HG03432 (cell line): ENCODE measurements around the gene CREB3L1.
"Not testable (repeated sequence)": the region's sequence is repeated elsewhere in the genome, so short reads cannot be mapped to it uniquely, and the experiment has no call there.

Source experiments
- ATAC-seq: cut with Tn5 transposase; IDR thresholded peaks from one replicate; pipeline ENCODE4 v1.9.1; 2021; ENCODE audit warnings: mild to moderate bottlenecking, moderate library complexity; ENCODE audit not compliant: unreplicated experiment

Gene CREB3L1

GRCh38 chr11:46248289-46249102 lies 29.0 kb upstream of the CREB3L1 start:
- no peak for ATAC-seq

- no peak for ATAC-seq
Observed at GRCh38 chr11:46249103-46249937, 28.1 kb upstream of the CREB3L1 start.

GRCh38 chr11:46249938-46250744 lies 27.3 kb upstream of the CREB3L1 start:
- no peak for ATAC-seq

DNA sequence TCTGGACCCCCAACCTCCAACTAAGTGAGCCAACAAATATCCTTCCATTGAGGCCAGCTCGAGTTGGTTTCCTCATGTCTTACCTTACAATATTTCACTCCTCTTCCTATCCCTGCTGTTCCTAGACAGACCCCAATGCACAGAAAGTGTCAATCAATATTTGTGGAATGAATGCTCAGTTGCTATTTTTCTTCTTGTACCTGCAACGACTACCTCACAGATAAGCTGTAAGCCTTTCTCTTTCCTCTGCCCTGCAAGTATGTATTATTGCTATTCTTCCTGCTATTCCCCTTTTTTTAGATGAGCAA lies 26.8 kb upstream of the CREB3L1 start:
- no peak for ATAC-seq

- no peak for ATAC-seq
Observed at GRCh38 chr11:46251954-46252353, 25.5 kb upstream of the CREB3L1 start.

DNA sequence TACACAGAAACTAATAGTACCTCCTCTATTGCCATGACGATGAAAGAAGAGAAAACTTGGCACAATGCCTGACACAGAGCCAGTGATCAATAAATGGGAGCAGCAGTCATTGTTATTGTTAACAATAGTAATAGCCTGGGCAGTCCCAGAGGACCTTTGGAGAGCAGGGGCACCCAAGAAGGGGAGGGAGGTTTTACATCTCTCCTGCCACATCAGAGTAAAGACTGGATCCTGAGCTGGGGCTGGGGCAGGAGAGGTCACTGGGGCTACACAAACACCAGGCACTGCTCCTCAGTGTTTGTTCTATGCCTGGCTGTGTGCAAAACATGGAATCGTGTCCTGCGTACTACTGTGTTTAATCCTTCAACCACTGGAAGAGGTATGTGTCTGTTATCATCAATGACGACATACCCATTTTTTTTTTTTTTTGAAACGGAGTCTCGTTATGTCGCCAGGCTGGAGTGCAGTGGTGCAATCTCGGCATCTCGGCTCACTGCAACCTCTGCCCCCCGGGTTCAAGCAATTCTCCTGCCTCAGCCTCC lies 25.0 kb upstream of the CREB3L1 start:
- ATAC-seq: no peak

DNA sequence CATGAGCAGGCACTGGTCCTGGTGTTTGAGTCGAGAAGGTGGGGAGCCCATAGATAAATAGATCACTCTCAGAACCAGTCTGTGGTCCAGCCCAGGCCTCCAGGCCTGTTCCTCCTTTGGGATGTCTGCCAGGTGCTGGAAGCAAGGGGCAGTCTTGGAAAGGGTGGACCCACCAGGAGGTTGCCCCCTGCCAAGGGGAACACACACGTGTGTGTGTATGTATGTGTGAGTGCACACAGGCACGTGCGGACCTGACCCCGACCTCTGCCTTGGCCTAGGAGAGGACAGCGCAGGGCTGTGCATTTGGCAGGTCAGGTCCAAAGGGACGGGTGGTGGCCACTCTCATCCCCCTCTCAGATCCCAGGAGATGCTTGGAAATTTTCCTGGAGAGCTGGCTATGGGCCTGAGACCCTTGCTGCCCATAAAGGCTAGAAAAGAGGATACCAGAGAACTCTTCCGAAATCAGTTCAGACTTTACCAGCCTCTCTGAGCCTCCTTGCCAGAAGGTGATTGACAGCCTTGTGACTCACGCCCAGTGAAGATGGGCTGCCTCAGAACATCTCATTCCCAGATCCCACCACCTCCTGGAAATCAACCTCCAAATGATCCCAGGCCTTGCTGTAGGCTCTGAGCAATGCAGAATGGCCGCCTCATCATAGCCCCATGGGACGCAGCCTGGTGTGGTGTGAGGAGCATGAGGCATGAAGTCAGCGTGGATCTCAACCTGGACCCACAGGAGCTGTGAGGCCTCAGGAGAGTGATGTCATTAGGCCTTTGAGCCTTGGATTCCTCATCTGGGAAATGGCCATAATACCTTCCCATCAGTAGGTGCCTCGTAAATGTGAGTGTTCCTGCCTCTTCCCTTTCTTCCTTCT lies 24.0 kb upstream of the CREB3L1 start:
- no peak for ATAC-seq

DNA sequence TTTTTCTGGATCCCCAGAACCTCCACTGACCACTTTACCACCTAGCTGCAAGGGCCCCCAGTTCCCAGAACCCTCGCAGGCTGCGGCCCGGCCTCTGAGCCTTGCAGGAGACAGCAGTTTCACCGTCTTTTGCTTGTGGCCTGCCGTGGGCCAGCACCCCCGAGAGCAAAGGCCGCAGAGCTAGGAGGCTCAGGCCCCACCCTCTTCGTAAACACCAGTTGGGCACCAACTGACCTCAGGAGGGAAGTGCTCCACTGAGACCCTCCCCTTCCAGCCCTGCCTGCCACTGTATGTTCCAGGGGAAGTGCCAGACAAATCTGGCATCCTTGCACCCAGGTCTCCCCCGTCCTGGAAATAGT lies 23.4 kb upstream of the CREB3L1 start:
- ATAC-seq: no peak

DNA sequence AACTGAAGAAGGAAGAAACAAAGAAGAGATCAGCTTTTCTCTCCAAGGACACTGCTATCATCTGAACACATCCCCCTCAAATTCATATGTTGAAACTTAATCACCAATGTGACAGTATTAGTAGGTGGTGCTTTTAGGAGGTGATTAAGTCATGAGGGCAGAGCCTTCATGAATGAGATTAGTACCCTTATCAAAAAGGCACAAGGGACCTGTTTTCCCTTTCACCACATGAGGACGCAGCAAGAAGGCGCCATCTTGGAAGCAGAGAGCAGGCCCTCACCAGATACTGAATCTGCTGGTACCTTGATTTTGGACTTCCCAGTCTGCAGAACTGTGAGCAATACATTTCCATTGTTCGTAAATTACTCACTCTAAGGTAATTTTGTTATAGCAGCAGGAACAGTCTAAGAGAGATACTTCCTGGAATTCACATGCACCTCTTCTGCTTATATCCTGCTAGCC lies 20.9 kb upstream of the CREB3L1 start:
- no peak for ATAC-seq

DNA sequence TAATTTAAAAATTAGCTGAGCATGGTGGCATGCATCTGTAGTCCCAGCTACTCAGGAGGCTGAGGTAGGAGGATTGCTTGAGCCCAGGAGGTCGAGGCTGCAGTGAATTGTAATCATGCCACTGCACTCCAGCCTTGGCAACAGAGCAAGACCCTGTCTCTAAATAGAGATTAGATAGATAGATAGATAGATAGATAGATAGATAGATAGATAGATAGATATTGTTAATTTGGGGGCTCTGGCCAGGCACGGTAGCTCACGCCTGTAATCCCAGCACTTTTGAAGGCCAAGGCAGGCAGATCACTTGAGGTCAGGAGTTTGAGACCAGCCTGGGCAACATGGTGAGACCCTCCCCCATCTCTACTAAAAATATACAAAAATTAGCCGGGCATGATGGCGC lies 18.1 kb upstream of the CREB3L1 start:
- ATAC-seq: not testable (repeated sequence)

GRCh38 chr11:46259971-46260560 lies 17.4 kb upstream of the CREB3L1 start:
- ATAC-seq: no peak

- ATAC-seq: no peak
Observed at GRCh38 chr11:46263120-46263519, 14.3 kb upstream of the CREB3L1 start.

DNA sequence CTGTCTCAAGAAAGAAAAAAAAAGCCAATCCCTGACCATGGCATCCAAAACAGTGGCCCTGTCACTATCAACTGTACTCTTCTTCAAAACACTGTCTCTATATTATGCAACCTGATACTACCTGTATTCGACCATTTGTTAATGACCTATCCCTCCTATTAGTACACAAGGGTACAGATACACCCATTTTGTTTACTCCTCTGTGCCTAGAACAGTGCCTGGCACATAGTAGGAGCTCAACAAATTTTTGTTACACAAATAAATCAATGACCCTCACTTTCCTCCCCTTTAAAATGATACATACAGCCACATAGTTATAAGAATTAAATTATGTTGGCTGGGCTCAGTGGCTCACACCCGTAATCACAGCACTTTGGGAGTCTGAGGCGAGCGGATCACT lies 13.4 kb upstream of the CREB3L1 start:
- no peak for ATAC-seq

DNA sequence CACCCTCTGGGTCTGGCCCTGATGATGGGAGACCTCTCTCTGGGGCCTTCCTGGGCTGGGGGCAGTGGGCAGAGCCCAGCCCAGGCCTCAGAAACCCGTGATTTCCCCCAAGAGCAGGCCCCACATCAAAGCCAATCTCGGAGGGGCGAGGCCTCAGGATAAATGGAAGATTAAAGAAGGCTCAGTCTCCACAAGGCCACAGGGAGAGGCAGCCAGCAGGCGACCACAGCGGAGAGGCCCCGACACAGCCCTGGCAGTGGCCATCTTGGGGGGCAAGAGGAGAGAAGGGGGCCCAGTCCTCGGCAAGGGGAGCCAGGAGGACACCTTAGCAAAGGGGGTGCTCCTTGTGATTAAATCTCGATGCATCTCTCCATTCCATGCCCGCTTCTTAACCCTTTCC lies 12.5 kb upstream of the CREB3L1 start:
- ATAC-seq: no peak

DNA sequence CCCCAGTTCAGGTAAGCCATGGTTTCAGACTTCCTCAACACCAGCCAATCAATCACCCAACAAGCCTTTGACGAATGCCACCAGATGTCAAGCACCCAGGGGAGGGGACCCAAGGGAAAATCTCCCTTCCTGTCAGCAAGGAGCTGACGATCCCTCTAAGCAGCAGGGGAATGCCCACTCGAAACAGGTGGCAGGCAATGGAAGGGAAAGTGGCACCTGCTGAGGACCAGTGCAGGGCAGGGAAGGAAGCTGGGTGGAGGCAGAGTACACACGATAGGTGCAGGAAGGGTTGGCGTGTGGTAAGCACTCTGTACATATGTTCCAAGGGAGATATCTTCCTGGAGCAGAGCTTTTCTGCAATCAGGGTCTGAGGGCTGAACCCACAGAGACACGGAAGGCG lies 11.7 kb upstream of the CREB3L1 start:
- peak; percentile 47 for ATAC-seq

- no peak for ATAC-seq
Observed at GRCh38 chr11:46267930-46268329, 9.5 kb upstream of the CREB3L1 start.

DNA sequence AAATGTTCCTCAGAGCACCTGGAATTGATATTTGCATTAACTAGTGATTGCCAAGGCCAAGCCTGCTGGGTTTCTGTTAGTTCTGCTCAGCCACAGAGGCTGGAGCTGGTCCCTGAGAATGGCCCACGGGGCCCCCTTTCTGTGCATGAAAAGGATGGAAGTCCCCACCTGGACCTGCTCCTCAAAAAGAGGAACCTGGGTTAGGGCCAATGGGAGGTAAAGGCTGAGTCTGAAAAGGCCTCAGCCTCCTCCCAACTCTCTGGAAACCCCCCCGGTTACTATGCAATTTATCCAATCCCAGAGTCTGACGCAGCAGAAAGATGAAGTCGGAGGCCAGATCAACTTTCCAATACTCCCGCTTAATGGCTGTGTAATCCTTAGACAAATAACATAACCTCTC lies 6.8 kb upstream of the CREB3L1 start:
- ATAC-seq: no peak

DNA sequence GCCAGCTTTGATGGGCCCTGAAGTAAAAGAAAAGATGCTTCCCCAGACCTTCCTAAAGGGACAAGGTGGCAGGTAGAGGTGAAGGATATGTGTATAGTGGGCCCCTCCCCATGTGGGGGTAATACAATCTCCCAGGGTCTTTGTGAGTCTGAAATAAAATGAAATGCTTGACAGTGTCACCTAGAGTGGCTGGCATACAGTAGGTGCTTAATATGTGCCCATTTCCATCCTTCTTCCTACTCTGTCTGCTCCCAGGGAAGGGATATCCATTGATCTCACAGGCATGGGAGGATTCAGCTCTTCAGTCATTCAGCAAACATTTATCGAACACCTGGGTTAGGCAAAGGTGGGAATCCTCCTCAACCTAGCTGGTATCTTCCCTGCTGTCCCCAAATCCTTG lies 6.1 kb upstream of the CREB3L1 start:
- ATAC-seq: no peak

DNA sequence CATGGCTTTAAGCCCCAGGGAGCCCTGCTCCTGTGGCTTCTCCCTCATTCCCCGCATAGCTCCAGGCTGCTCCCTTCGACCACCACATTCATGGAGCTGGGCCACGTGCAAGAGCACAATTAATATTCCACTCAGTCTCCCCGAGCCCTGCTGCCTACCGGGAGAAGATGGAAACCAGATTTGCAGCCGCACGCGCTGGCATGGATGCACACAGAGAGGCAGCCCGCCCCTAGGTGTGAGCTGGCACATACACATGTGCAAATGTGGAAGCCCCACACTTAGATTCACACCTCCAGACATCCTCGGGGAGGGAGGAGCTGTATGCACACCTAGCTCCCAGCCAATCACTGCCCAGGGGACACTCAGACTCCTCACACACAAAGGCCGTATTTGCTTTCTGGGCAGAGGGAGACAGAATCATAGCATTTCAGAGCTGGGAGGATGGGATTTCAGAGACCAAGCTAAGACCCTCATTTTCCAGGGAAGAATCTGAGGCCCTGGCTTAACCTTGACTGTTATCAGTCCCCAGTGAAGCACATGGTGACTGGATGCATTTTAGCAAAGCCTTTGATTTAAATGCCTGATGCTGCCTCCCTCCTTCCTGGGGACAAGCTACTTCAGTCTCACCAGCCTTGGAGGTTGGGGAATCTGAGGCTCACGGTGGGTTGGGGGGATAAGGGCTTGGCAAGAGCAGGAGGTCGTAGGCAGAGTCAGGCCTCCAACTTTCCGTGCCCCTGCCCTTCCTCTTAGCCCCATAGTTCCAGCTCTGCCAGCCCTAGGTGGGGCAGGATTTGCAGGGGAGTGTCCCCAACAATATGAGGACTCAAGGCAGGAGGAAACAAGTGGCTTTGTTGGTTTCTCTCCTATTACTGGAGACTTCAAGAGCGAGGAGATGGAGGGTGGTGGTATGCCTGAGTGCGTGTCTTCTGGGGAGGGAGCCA lies 5.3 kb upstream of the CREB3L1 start:
- ATAC-seq: no peak
